Measurements from ENCODE around the gene VSIG10.

- no peak for TF ChIP-seq POLR2A (IDR thresholded peaks at IDR 0.05; ENCODE audit: low read depth, low read length)
- no peak for TF ChIP-seq CTCF (conservative IDR thresholded peaks at IDR 0.05; ENCODE audit: low read depth, low read length)
- no peak for TF ChIP-seq CHD1 (IDR thresholded peaks at IDR 0.05; ENCODE audit: low read depth, low read length)
- TF ChIP-seq BHLHE40 (IDR thresholded peaks at IDR 0.05; ENCODE audit: low read depth, low read length): 0 out of 2 replicates have a peak, but pooled peaks have one; percentile 41
- TF ChIP-seq MAZ (IDR thresholded peaks at IDR 0.05; ENCODE audit: borderline replicate concordance, low read depth, low read length): no peak
- no peak for TF ChIP-seq RFX5 (IDR thresholded peaks at IDR 0.05; ENCODE audit: low read depth, low read length)
- no peak for TF ChIP-seq CEBPB (IDR thresholded peaks at IDR 0.05; ENCODE audit: low read depth, low read length)
- no peak for TF ChIP-seq RAD21 (IDR thresholded peaks at IDR 0.05; ENCODE audit: low read length)
- no peak; the same call in 1 of the 2 replicates for TF ChIP-seq USF2 (IDR thresholded peaks at IDR 0.05; ENCODE audit: low read depth, low read length)
- TF ChIP-seq MAFK (IDR thresholded peaks at IDR 0.05; ENCODE audit: low read depth, low read length): no peak
These were observed 610 bp downstream of the VSIG10 start for GRCh38 chr12:118103201-118103600.

All from IMR-90 (cell line).